ENCODE data around the gene SPEM1. TPM values are rescaled to one million over a fixed set of nuclear protein-coding genes. Genes with fewer than 3 reads are reported as not detected.

The SPEM1 gene
- total RNA-seq, 4 donors from 2014 or later, result not detected

Other genes starting within 250 kb of the SPEM1 start
- gene ASGR1, start 241.0 kb upstream of the SPEM1 start, total RNA-seq, result 1 to 10 TPM in 1 of 4 donors, under 1 TPM in 2, not detected in 1; 0.21 to 1.5 (median 0.59) TPM
- 10 to 100 TPM in 3 of 4 donors, 1 to 10 TPM in 1; 7.3 to 22.8 (median 16.1) TPM for gene DLG4, start 200.5 kb upstream of the SPEM1 start, total RNA-seq
- 100 to 1,000 TPM; 565 to 850 (median 599) TPM for gene ACADVL, start 200.4 kb upstream of the SPEM1 start, total RNA-seq
- gene DVL2, start 185.8 kb upstream of the SPEM1 start, total RNA-seq, result 10 to 100 TPM; 41.4 to 51.2 (median 46.7) TPM
- 10 to 100 TPM; 20.3 to 29.7 (median 23.3) TPM for gene PHF23, start 180.9 kb upstream of the SPEM1 start, total RNA-seq
- gene GABARAP, start 177.9 kb upstream of the SPEM1 start, total RNA-seq, result 100 to 1,000 TPM; 402 to 515 (median 456) TPM
- gene CTDNEP1, start 168.6 kb upstream of the SPEM1 start, total RNA-seq, result 10 to 100 TPM; 38.5 to 82.2 (median 65.9) TPM
- gene ELP5, start 168.1 kb upstream of the SPEM1 start, total RNA-seq, result 10 to 100 TPM; 21.9 to 28.7 (median 25.0) TPM
- gene CLDN7, start 157.8 kb upstream of the SPEM1 start, total RNA-seq, result 1 to 10 TPM in 3 of 4 donors, not detected in 1; 2.0 to 5.9 (median 2.4) TPM
- gene SLC2A4, start 138.6 kb upstream of the SPEM1 start, total RNA-seq, result 10 to 100 TPM in 1 of 4 donors, 1 to 10 TPM in 3; 5.2 to 20.1 (median 6.2) TPM
- gene YBX2, start 125.7 kb upstream of the SPEM1 start, total RNA-seq, result 1 to 10 TPM in 1 of 4 donors, under 1 TPM in 3; under 0.01 to 2.1 (median 0.52) TPM
- gene EIF5A, start 112.7 kb upstream of the SPEM1 start, total RNA-seq, result 100 to 1,000 TPM; 106 to 278 (median 132) TPM
- 100 to 1,000 TPM in 1 of 4 donors, 10 to 100 TPM in 3; 36.1 to 108 (median 57.3) TPM for gene GPS2, start 105.0 kb upstream of the SPEM1 start, total RNA-seq
- gene NEURL4, start 91.0 kb upstream of the SPEM1 start, total RNA-seq, result 10 to 100 TPM; 16.2 to 40.2 (median 27.5) TPM
- gene ACAP1, start 83.8 kb upstream of the SPEM1 start, total RNA-seq, result 10 to 100 TPM in 3 of 4 donors, 1 to 10 TPM in 1; 8.1 to 33.1 (median 11.2) TPM
- 10 to 100 TPM; 25.3 to 35.4 (median 28.7) TPM for gene KCTD11, start 68.2 kb upstream of the SPEM1 start, total RNA-seq
- gene TMEM95, start 65.2 kb upstream of the SPEM1 start, total RNA-seq, result not detected
- 1 to 10 TPM; 2.4 to 9.8 (median 6.0) TPM for gene TNK1, start 39.2 kb upstream of the SPEM1 start, total RNA-seq
- gene PLSCR3, start 25.8 kb upstream of the SPEM1 start, total RNA-seq, result 10 to 100 TPM; 28.7 to 55.5 (median 42.9) TPM
- 100 to 1,000 TPM in 2 of 4 donors, 10 to 100 TPM in 2; 88.3 to 121 (median 103) TPM for gene TMEM256, start 16.2 kb upstream of the SPEM1 start, total RNA-seq
- gene NLGN2, start 12.5 kb upstream of the SPEM1 start, total RNA-seq, result 10 to 100 TPM; 14.4 to 32.4 (median 23.9) TPM
- not detected for gene SPEM2, start 5.3 kb downstream of the SPEM1 start, total RNA-seq
- gene SPEM3, start 8.5 kb downstream of the SPEM1 start, total RNA-seq, result not detected
- 1 to 10 TPM; 1.7 to 6.6 (median 4.1) TPM for gene TMEM102, start 15.1 kb downstream of the SPEM1 start, total RNA-seq
- gene FGF11, start 19.2 kb downstream of the SPEM1 start, total RNA-seq, result 1 to 10 TPM; 1.5 to 3.3 (median 2.2) TPM
- 10 to 100 TPM in 3 of 4 donors, 1 to 10 TPM in 1; 6.5 to 16.0 (median 13.5) TPM for gene CHRNB1, start 24.7 kb downstream of the SPEM1 start, total RNA-seq
- 10 to 100 TPM; 60.5 to 64.1 (median 63.0) TPM for gene ZBTB4, start 59.3 kb downstream of the SPEM1 start, total RNA-seq
- not detected for gene SLC35G6, start 61.1 kb downstream of the SPEM1 start, total RNA-seq
- 100 to 1,000 TPM in 3 of 4 donors, 10 to 100 TPM in 1; 87.0 to 163 (median 125) TPM for gene POLR2A, start 64.0 kb downstream of the SPEM1 start, total RNA-seq
- 100 to 1,000 TPM in 2 of 4 donors, 10 to 100 TPM in 2; 59.4 to 109 (median 98.8) TPM for gene TNFSF12, start 128.7 kb downstream of the SPEM1 start, total RNA-seq
- gene TNFSF13, start 138.4 kb downstream of the SPEM1 start, total RNA-seq, result 10 to 100 TPM; 44.7 to 93.3 (median 64.7) TPM
- 10 to 100 TPM; 54.3 to 75.4 (median 59.0) TPM for gene SENP3, start 141.6 kb downstream of the SPEM1 start, total RNA-seq
- gene CD68, start 159.3 kb downstream of the SPEM1 start, total RNA-seq, result 10 to 100 TPM; 19.3 to 65.7 (median 34.2) TPM
- gene MPDU1, start 163.5 kb downstream of the SPEM1 start, total RNA-seq, result 100 to 1,000 TPM in 1 of 4 donors, 10 to 100 TPM in 3; 58.3 to 102 (median 66.2) TPM
- 1 to 10 TPM; 3.1 to 6.9 (median 5.0) TPM for gene SOX15, start 169.8 kb downstream of the SPEM1 start, total RNA-seq
- 10 to 100 TPM; 34.7 to 39.4 (median 36.7) TPM for gene FXR2, start 194.6 kb downstream of the SPEM1 start, total RNA-seq
- gene SAT2, start 207.5 kb downstream of the SPEM1 start, total RNA-seq, result 100 to 1,000 TPM in 1 of 4 donors, 10 to 100 TPM in 3; 69.3 to 130 (median 82.0) TPM
- 1 to 10 TPM in 1 of 4 donors, under 1 TPM in 1, not detected in 2; 0.63 to 1.2 TPM for gene SHBG, start 209.8 kb downstream of the SPEM1 start, total RNA-seq
- gene ATP1B2, start 230.6 kb downstream of the SPEM1 start, total RNA-seq, result 1 to 10 TPM; 1.5 to 3.9 (median 1.9) TPM

Measured in tibial nerve (tissue), 4 donors.